ENCODE measurements around the gene CD5L.

CD5L gene

DNA sequence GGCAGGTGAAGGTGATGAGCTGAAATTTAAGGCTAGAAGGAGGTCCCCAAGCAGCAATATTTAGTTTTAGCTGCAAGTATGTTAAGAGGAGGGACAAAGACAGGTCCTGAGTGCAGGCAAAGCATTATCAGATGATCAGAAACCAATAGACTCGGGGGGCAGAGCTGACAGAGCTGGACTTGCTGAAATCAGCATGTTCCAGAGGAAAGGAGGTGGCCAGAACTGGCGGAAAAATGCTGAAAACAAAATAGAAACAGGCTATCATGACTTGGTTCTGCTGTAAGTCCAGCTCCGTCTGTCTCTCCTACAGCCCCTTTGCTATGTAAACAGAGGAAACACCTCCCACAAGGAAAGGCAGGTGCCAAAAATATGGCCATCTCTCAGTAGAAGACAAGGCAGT, at the start of gene CD5L:
TSS of gene CD5L (minus strand) at position 101 of the 400 bp plus-strand sequence. CDS start 107 bp downstream, outside the sequence.
- H3K9me3 Mint-ChIP-seq, result no peaks in the 10 kb centered on the region
- H3K4me3 Mint-ChIP-seq, result no peak within 1 kb of the TSS
- no peak within 1 kb of the TSS for H3K27ac Mint-ChIP-seq
- no peaks in the 10 kb centered on the region for H3K36me3 Mint-ChIP-seq (ENCODE audit: low read depth)
- peaks cover 5% of the 10 kb centered on the region for H3K27me3 Mint-ChIP-seq
- peaks cover 13% of the 10 kb centered on the region for H3K4me1 Mint-ChIP-seq (ENCODE audit: low read depth)

- Mint-ChIP-seq H3K36me3 (ENCODE audit: low read depth) (no peaks in the 10 kb centered on the region), H3K4me3 (no peak overlapping the region), H3K27ac (no peak overlapping the region), H3K27me3 (peaks cover 36% of the 10 kb centered on the region), H3K9me3 (no peaks in the 10 kb centered on the region), H3K4me1 (ENCODE audit: low read depth) (no peaks in the 10 kb centered on the region)
These were observed 41.0 kb upstream of the CD5L start for GRCh38 chr1:157882580-157882979.

DNA sequence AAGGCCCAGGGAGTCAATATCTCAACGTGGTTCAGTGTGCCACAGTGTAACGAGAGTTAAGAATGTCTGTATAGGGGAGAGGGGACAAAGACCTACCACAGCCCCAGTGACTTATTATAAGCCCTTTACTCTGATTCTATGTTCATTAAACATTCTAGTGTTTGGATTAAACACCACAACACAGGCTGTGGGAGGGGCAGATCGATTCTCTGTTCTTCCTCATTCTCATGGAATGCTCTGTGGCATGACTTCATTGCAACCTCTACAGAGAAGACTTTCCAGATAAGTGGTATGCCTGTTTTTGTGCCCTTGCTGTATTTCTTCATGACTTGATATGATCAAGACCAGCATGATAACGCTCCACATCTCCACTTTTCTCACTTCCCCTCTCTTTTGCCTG, 39.0 kb upstream of the CD5L start:
- no peaks in the 10 kb centered on the region for H3K9me3 Mint-ChIP-seq
- no peak overlapping the region for H3K27ac Mint-ChIP-seq
- no peaks in the 10 kb centered on the region for H3K4me1 Mint-ChIP-seq (ENCODE audit: low read depth)
- H3K4me3 Mint-ChIP-seq, result no peak overlapping the region
- peaks cover 28% of the 10 kb centered on the region for H3K27me3 Mint-ChIP-seq
- H3K36me3 Mint-ChIP-seq (ENCODE audit: low read depth), result no peaks in the 10 kb centered on the region

DNA sequence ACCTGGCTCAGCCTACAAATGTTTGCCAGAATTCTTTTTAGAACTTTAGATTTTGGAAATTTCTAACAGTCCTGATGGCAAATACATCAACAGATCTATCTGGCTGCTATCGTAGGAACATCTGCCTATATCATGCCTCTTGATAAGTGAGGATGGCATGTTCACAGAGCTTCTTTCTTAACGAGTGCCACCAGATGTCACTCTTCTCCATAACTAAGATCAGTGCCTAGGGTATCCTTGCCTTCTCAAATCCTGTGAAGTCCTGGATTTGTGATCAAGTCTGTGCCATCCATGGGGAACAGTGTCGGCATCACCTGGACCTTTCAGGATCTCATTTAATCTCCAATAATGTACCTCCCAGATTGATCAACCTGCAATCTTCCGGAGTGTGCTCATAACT, 36.5 kb upstream of the CD5L start:
- H3K4me3 Mint-ChIP-seq, result no peak overlapping the region
- H3K9me3 Mint-ChIP-seq, result no peaks in the 10 kb centered on the region
- H3K27me3 Mint-ChIP-seq, result peaks cover 21% of the 10 kb centered on the region
- no peaks in the 10 kb centered on the region for H3K36me3 Mint-ChIP-seq (ENCODE audit: low read depth)
- no peaks in the 10 kb centered on the region for H3K4me1 Mint-ChIP-seq (ENCODE audit: low read depth)
- no peak overlapping the region for H3K27ac Mint-ChIP-seq

- no peak overlapping the region for H3K27ac Mint-ChIP-seq
- no peaks in the 10 kb centered on the region for H3K4me1 Mint-ChIP-seq (ENCODE audit: low read depth)
- H3K9me3 Mint-ChIP-seq, result no peaks in the 10 kb centered on the region
- H3K36me3 Mint-ChIP-seq (ENCODE audit: low read depth), result no peaks in the 10 kb centered on the region
- H3K27me3 Mint-ChIP-seq, result peaks cover 11% of the 10 kb centered on the region
- no peak overlapping the region for H3K4me3 Mint-ChIP-seq
These were observed 28.9 kb upstream of the CD5L start for GRCh38 chr1:157870490-157870889.

- no peak overlapping the region for H3K27ac Mint-ChIP-seq
- H3K4me1 Mint-ChIP-seq (ENCODE audit: low read depth), result no peaks in the 10 kb centered on the region
- H3K4me3 Mint-ChIP-seq, result no peak overlapping the region
- no peaks in the 10 kb centered on the region for H3K9me3 Mint-ChIP-seq
- peaks cover 17% of the 10 kb centered on the region for H3K27me3 Mint-ChIP-seq
- H3K36me3 Mint-ChIP-seq (ENCODE audit: low read depth), result no peaks in the 10 kb centered on the region
These were observed 27.0 kb upstream of the CD5L start for GRCh38 chr1:157868654-157869053.

GRCh38 chr1:157862114-157863070, 20.8 kb upstream of the CD5L start:
- Mint-ChIP-seq H3K4me1 (ENCODE audit: low read depth) (no peaks in the 10 kb centered on the region), H3K9me3 (no peaks in the 10 kb centered on the region), H3K36me3 (ENCODE audit: low read depth) (no peaks in the 10 kb centered on the region), H3K27ac (no peak overlapping the region), H3K4me3 (no peak overlapping the region), H3K27me3 (peaks cover 17% of the 10 kb centered on the region)

DNA sequence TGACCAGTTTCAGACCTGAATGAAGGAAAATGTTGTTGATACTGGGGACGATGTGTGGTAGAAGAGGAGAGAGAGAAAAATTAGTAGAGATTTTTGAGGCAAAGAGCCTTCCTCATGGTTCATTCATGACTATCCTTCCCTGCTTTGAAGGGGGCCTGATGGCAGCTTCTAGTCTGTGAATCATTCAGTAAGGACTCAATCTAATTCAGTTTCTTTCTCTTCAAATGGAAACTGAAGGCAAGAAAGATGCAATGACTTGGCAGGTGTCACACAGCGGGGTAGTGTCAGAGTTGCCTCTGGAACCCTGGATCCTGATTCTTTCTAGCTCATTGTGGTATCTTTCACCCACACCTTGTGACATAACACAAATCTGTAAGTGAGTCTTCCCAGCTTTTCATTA, 14.9 kb upstream of the CD5L start:
- Mint-ChIP-seq H3K27me3 (no peaks in the 10 kb centered on the region), H3K9me3 (no peaks in the 10 kb centered on the region), H3K4me3 (no peak overlapping the region), H3K36me3 (ENCODE audit: low read depth) (no peaks in the 10 kb centered on the region), H3K4me1 (ENCODE audit: low read depth) (no peaks in the 10 kb centered on the region), H3K27ac (peak overlapping the region; percentile 9)

DNA sequence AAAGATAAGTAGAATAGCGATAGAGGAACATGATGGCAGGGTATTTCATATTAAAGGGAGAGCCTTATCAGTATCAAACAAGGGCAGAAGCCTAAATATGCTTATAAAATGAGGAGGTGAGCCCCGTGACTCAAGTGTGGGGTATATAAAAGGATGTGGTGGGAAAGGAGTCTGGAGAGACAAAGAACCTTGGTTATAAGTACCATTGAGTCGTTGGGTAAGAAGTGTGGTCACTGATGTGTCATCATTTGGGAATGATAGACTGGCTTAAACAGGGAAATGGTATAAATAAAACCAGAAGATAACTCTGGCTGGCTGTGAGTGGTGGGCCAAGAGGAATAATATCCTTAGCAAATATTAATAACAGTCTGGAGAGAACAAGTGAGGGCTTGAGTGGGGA, 10.9 kb upstream of the CD5L start:
- peaks cover 5% of the 10 kb centered on the region for H3K4me1 Mint-ChIP-seq (ENCODE audit: low read depth)
- no peak overlapping the region for H3K4me3 Mint-ChIP-seq
- no peaks in the 10 kb centered on the region for H3K9me3 Mint-ChIP-seq
- no peak overlapping the region for H3K27ac Mint-ChIP-seq
- no peaks in the 10 kb centered on the region for H3K27me3 Mint-ChIP-seq
- H3K36me3 Mint-ChIP-seq (ENCODE audit: low read depth), result no peaks in the 10 kb centered on the region

- Mint-ChIP-seq H3K36me3 (ENCODE audit: low read depth) (no peaks in the 10 kb centered on the region), H3K4me1 (ENCODE audit: low read depth) (peaks cover 10% of the 10 kb centered on the region), H3K9me3 (no peaks in the 10 kb centered on the region), H3K4me3 (peak overlapping the region; percentile 38), H3K27me3 (peaks cover 4% of the 10 kb centered on the region), H3K27ac (peak overlapping the region; percentile 68)
These were observed 7.7 kb upstream of the CD5L start for GRCh38 chr1:157849229-157849875.

GRCh38 chr1:157844089-157844830, 2.7 kb upstream of the CD5L start:
- H3K36me3 Mint-ChIP-seq (ENCODE audit: low read depth), result no peaks in the 10 kb centered on the region
- H3K4me3 Mint-ChIP-seq, result no peak overlapping the region
- no peak overlapping the region for H3K27ac Mint-ChIP-seq
- H3K4me1 Mint-ChIP-seq (ENCODE audit: low read depth), result peaks cover 13% of the 10 kb centered on the region
- H3K9me3 Mint-ChIP-seq, result no peaks in the 10 kb centered on the region
- H3K27me3 Mint-ChIP-seq, result peaks cover 6% of the 10 kb centered on the region

GRCh38 chr1:157842939-157843338, 1.3 kb upstream of the CD5L start:
- H3K27ac Mint-ChIP-seq, result no peak overlapping the region
- H3K36me3 Mint-ChIP-seq (ENCODE audit: low read depth), result no peaks in the 10 kb centered on the region
- H3K4me3 Mint-ChIP-seq, result no peak overlapping the region
- H3K9me3 Mint-ChIP-seq, result no peaks in the 10 kb centered on the region
- H3K27me3 Mint-ChIP-seq, result peaks cover 6% of the 10 kb centered on the region
- peaks cover 13% of the 10 kb centered on the region for H3K4me1 Mint-ChIP-seq (ENCODE audit: low read depth)

GRCh38 chr1:157838966-157839365, 2.6 kb downstream of the CD5L start:
- Mint-ChIP-seq H3K27me3 (no peaks in the 10 kb centered on the region), H3K4me3 (no peak overlapping the region), H3K36me3 (ENCODE audit: low read depth) (no peaks in the 10 kb centered on the region), H3K4me1 (ENCODE audit: low read depth) (peaks cover 4% of the 10 kb centered on the region), H3K9me3 (no peaks in the 10 kb centered on the region), H3K27ac (no peak overlapping the region)

DNA sequence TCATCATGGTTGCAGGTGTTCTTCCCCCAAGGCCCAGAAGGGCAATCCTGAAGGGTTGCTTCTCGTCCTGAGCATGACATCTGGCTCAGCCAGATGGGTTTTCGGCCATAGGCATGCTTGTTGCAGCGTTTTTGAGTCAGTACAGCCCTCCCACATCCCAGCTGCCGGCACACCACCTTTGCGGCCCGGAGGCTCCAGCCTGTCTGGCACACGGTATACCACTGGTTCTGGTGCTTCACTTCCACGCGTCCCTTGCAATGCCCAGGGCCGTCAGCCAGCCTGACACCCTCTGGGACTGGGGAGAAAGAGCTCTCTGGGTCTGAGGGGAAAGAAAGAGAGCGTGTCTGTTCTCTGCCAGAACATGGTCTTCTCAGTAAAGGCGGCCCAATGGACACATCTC, 7.2 kb downstream of the CD5L start:
- Mint-ChIP-seq H3K27me3 (peaks cover 4% of the 10 kb centered on the region), H3K36me3 (ENCODE audit: low read depth) (no peaks in the 10 kb centered on the region), H3K4me1 (ENCODE audit: low read depth) (peaks cover 20% of the 10 kb centered on the region), H3K9me3 (no peaks in the 10 kb centered on the region), H3K27ac (no peak overlapping the region), H3K4me3 (no peak overlapping the region)

DNA sequence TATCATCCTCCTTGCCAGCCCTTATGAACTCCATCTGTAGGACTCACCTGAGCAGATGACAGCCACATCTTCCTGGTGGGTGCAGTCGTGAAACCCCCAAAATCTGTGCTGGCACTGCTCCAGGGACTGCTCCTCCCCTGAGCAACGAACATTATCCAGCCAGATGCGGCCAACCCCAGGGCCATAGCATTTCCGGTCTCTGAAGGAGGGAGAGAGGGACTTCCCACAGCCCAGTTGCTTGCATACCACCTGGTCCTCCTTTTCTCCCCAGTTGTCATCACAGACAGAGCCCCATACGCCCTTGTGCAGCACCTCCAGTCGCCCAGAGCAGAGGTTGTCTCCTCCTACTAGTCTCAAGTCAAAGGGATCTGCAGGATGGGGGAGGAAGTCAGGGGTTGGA, 8.5 kb downstream of the CD5L start:
- Mint-ChIP-seq H3K27ac (no peak overlapping the region), H3K4me3 (no peak overlapping the region), H3K4me1 (ENCODE audit: low read depth) (peaks cover 25% of the 10 kb centered on the region), H3K9me3 (no peaks in the 10 kb centered on the region), H3K27me3 (peaks cover 11% of the 10 kb centered on the region), H3K36me3 (ENCODE audit: low read depth) (no peaks in the 10 kb centered on the region)

Data from stimulated activated naive CD8-positive, alpha-beta T cell treated with anti-CD3 and anti-CD28 coated beads, Interleukin-15, Interleukin-2, amounts not matched to agents 100 ng/mL and 50 ng/mL, for 24 hours (primary cell).